SK-N-SH treated with all-trans-retinoic acid at 6 μM for 48 hours (cell line): ENCODE measurements around the gene COL4A1.

Experiments used
- ATAC-seq: fragments of 200-7000 bp; cut with Tn5 transposase; 3 replicates; pipeline ENCODE4 v1.9.1; 2020; ENCODE audit warnings: mild to moderate bottlenecking, moderate library complexity
- ARNTL ChIP-seq: fragments of 450-650 bp; formaldehyde crosslinking; IDR thresholded peaks from 2 replicates; pipeline ENCODE4 v1.5.0; 2020; ENCODE audit warnings: low read depth, mild to moderate bottlenecking, moderate library complexity, borderline replicate concordance
- BACH2 ChIP-seq: fragments of 250-450 bp; sonication (Bioruptor Pico); IDR thresholded peaks from 2 replicates; pipeline ENCODE4 v1.9.0; 2021; ENCODE audit warnings: mild to moderate bottlenecking, borderline replicate concordance
- CREB5 ChIP-seq: fragments of 250-450 bp; sonication (Bioruptor Pico); IDR thresholded peaks from 2 replicates; pipeline ENCODE4 v1.5.1; 2020; ENCODE audit warnings: low read depth, mild to moderate bottlenecking, moderate library complexity
- CSDC2 ChIP-seq: fragments of 250-450 bp; sonication (Bioruptor Pico); IDR thresholded peaks from 2 replicates; pipeline ENCODE4 v1.5.0; 2020; ENCODE audit warnings: mild to moderate bottlenecking, moderate library complexity
- CSRNP3 ChIP-seq: fragments of 250-450 bp; sonication (Bioruptor Pico); IDR thresholded peaks from 2 replicates; pipeline ENCODE4 v1.5.1; 2021; ENCODE audit warnings: mild to moderate bottlenecking, moderate library complexity
- ESRRG ChIP-seq: fragments of 250-450 bp; sonication (Bioruptor Pico); IDR thresholded peaks from 2 replicates; pipeline ENCODE4 v1.6.1; 2021; ENCODE audit warnings: mild to moderate bottlenecking
- GLIS3 ChIP-seq: fragments of 250-450 bp; sonication (Bioruptor Pico); IDR thresholded peaks from 2 replicates; pipeline ENCODE4 v1.5.0; 2020; ENCODE audit warnings: mild to moderate bottlenecking, moderate library complexity
- ISL1 ChIP-seq: fragments of 250-450 bp; sonication (Bioruptor Pico); IDR thresholded peaks from 2 replicates; pipeline ENCODE4 v2.1.2; 2022; ENCODE audit warnings: mild to moderate bottlenecking, moderate library complexity
- OSR1 ChIP-seq: fragments of 250-450 bp; sonication (Bioruptor Pico); IDR thresholded peaks from 2 replicates; pipeline ENCODE4 v1.8.0; 2022; ENCODE audit warnings: moderate library complexity, mild to moderate bottlenecking, inconsistent platforms
- PATZ1 ChIP-seq: fragments of 250-450 bp; sonication (Bioruptor Pico); IDR thresholded peaks from 2 replicates; pipeline ENCODE4 v1.8.0; 2020; ENCODE audit warnings: mild to moderate bottlenecking, moderate library complexity, borderline replicate concordance
- POU6F1 ChIP-seq: fragments of 250-450 bp; sonication (Bioruptor Pico); IDR thresholded peaks from 2 replicates; pipeline ENCODE4 v1.8.0; 2021; ENCODE audit warnings: low read depth, mild to moderate bottlenecking, moderate library complexity, borderline replicate concordance
- PPARA ChIP-seq: fragments of 250-450 bp; sonication (Bioruptor Pico); IDR thresholded peaks from 2 replicates; pipeline ENCODE4 v1.5.0; 2020; ENCODE audit warnings: mild to moderate bottlenecking, borderline replicate concordance
- RARB ChIP-seq: fragments of 250-450 bp; sonication (Bioruptor Pico); IDR thresholded peaks from 2 replicates; pipeline ENCODE4 v1.8.0; 2021; ENCODE audit warnings: mild to moderate bottlenecking, moderate library complexity
- SNAI2 ChIP-seq: fragments of 250-450 bp; sonication (Bioruptor Pico); IDR thresholded peaks from 2 replicates; pipeline ENCODE4 v1.5.0; 2020; ENCODE audit warnings: mild to moderate bottlenecking, moderate library complexity
- TCF4 ChIP-seq: fragments of 250-450 bp; sonication (Bioruptor Pico); IDR thresholded peaks from 2 replicates; pipeline ENCODE4 v1.8.0; 2021; ENCODE audit warnings: mild to moderate bottlenecking, moderate library complexity, borderline replicate concordance
- TOX ChIP-seq: fragments of 250-450 bp; sonication (Bioruptor Pico); IDR thresholded peaks from 2 replicates; pipeline ENCODE4 v1.8.0; 2021; ENCODE audit warnings: mild to moderate bottlenecking, moderate library complexity, borderline replicate concordance
- TSHZ2 ChIP-seq: fragments of 250-450 bp; sonication (Bioruptor Pico); IDR thresholded peaks from 2 replicates; pipeline ENCODE4 v1.5.0; 2020; ENCODE audit warnings: mild to moderate bottlenecking, moderate library complexity
- ZC3H10 ChIP-seq: fragments of 250-450 bp; sonication (Bioruptor Pico); IDR thresholded peaks from 2 replicates; pipeline ENCODE4 v1.5.1; 2021; ENCODE audit warnings: mild to moderate bottlenecking, moderate library complexity
- ZFP3 ChIP-seq: fragments of 250-450 bp; sonication (Bioruptor Pico); IDR thresholded peaks from 2 replicates; pipeline ENCODE4 v1.5.0; 2020; ENCODE audit warnings: mild to moderate bottlenecking, moderate library complexity
- ZFP30 ChIP-seq: fragments of 450-650 bp; formaldehyde crosslinking; IDR thresholded peaks from 2 replicates; pipeline ENCODE4 v1.5.0; 2022; ENCODE audit warnings: mild to moderate bottlenecking, moderate library complexity
- ZNF565 ChIP-seq: fragments of 450-650 bp; formaldehyde crosslinking; conservative IDR thresholded peaks from 2 replicates; pipeline ENCODE4 v1.5.0; 2020; ENCODE audit warnings: low read depth, mild to moderate bottlenecking, moderate library complexity
- ZNF70 ChIP-seq: fragments of 450-650 bp; formaldehyde crosslinking; IDR thresholded peaks from 2 replicates; pipeline ENCODE4 v1.5.0; 2020; ENCODE audit warnings: mild to moderate bottlenecking, moderate library complexity
- ZNF8 ChIP-seq: fragments of 450-650 bp; formaldehyde crosslinking; IDR thresholded peaks from 2 replicates; pipeline ENCODE4 v1.5.0; 2020; ENCODE audit warnings: mild to moderate bottlenecking, moderate library complexity

Gene COL4A1

GRCh38 chr13:110179857-110180147 is 127.2 kb downstream of the COL4A1 start:
- no peak for TF ChIP-seq RARB (CRISPR knock-in tag)
- no peak for TF ChIP-seq TOX (CRISPR knock-in tag)
- TF ChIP-seq ZFP3 (CRISPR knock-in tag): no peak
- no peak for TF ChIP-seq ZNF8 (CRISPR knock-in tag)
- no peak for TF ChIP-seq ARNTL (CRISPR knock-in tag)
- TF ChIP-seq TCF4 (CRISPR knock-in tag): no peak
- TF ChIP-seq OSR1: no peak
- no peak for TF ChIP-seq PPARA
- no peak for TF ChIP-seq CSRNP3 (CRISPR knock-in tag)
- TF ChIP-seq TSHZ2 (CRISPR knock-in tag): no peak
- TF ChIP-seq BACH2: no peak
- no peak for TF ChIP-seq ISL1 (CRISPR knock-in tag)
- TF ChIP-seq ZNF565 (CRISPR knock-in tag): no peak
- TF ChIP-seq ZC3H10: no peak
- TF ChIP-seq ZFP30 (CRISPR knock-in tag): no peak
- no peak for TF ChIP-seq ZNF70 (CRISPR knock-in tag)
- ATAC-seq: no peak

- no peak for TF ChIP-seq GLIS3 (CRISPR knock-in tag)
- TF ChIP-seq PATZ1 (CRISPR knock-in tag): no peak
- TF ChIP-seq PPARA: no peak
- TF ChIP-seq RARB (CRISPR knock-in tag): no peak
- TF ChIP-seq ZFP3 (CRISPR knock-in tag): no peak
- TF ChIP-seq ZFP30 (CRISPR knock-in tag): no peak
- no peak for TF ChIP-seq ZNF565 (CRISPR knock-in tag)
- no peak for TF ChIP-seq CSRNP3 (CRISPR knock-in tag)
- TF ChIP-seq CSDC2 (CRISPR knock-in tag): no peak
- no peak for TF ChIP-seq CREB5 (CRISPR knock-in tag)
- TF ChIP-seq ZNF8 (CRISPR knock-in tag): no peak
- no peak for TF ChIP-seq TOX (CRISPR knock-in tag)
- no peak for TF ChIP-seq TSHZ2 (CRISPR knock-in tag)
- no peak for TF ChIP-seq BACH2
- TF ChIP-seq ESRRG: no peak
- TF ChIP-seq SNAI2 (CRISPR knock-in tag): no peak
- no peak for TF ChIP-seq ZNF70 (CRISPR knock-in tag)
- TF ChIP-seq ISL1 (CRISPR knock-in tag): no peak
- TF ChIP-seq POU6F1: no peak
- TF ChIP-seq ZC3H10: no peak
These were observed 127.7 kb downstream of the COL4A1 start for GRCh38 chr13:110179116-110179856.

More at GRCh38 chr13:110179116-110179856, 127.7 kb downstream of the COL4A1 start:
- ATAC-seq: no peak
